Measurements from ENCODE around the gene ETV3. TPM values are rescaled to one million over a fixed set of nuclear protein-coding genes. Genes with fewer than 3 reads are reported as not detected.

The ETV3 gene
- total RNA-seq, 1 experiment from 2014 or later, result 25.8 TPM

- Histone ChIP-seq H3K27me3 (replicated peaks; ENCODE audit: control insufficient read depth, insufficient read depth, low read length) (no peaks in the 10 kb centered on the region), H3K4me1 (no peaks in the 10 kb centered on the region), H3K36me3 (ENCODE audit: control insufficient read depth, insufficient read depth, low read length) (no peaks in the 10 kb centered on the region), H3K9me3 (no peaks in the 10 kb centered on the region), H3K4me3 (ENCODE audit: low read depth, low read length) (no peak overlapping the region)
- H3K27ac Mint-ChIP-seq (ENCODE audit: unreplicated experiment), result no peak overlapping the region
- CTCF ChIA-PET, result no interaction called here
- no peaks in the 10 kb centered on the region for H3K4me1 Mint-ChIP-seq (ENCODE audit: low read depth, unreplicated experiment)
- no peak for DNase-seq
- no peaks in the 10 kb centered on the region for H3K9me3 Mint-ChIP-seq (ENCODE audit: unreplicated experiment)
- no peak for TF ChIP-seq CTCF (IDR thresholded peaks at IDR 0.05; ENCODE audit: insufficient read depth in 1 of 2, low read depth in 1 of 2, low read length in 1 of 2, severe bottlenecking in 1 of 2, unreplicated experiment in 1 of 2)
- POLR2A ChIA-PET, result no interaction called here
- no TSS peak for BruUV-seq (replicated peaks)
- no peaks in the 10 kb centered on the region for H3K36me3 Mint-ChIP-seq (ENCODE audit: insufficient read depth, unreplicated experiment)
- no peaks in the 10 kb centered on the region for H3K27me3 Mint-ChIP-seq (ENCODE audit: insufficient read depth, unreplicated experiment)
- intact Hi-C loops (cut with micrococcal nuclease; ENCODE audit: unreplicated experiment), result no loop called here
- no peak overlapping the region for H3K4me3 Mint-ChIP-seq (ENCODE audit: unreplicated experiment)
Observed at GRCh38 chr1:157181790-157182189, 43.6 kb upstream of the ETV3 start.

GRCh38 chr1:157181258-157181657, 43.1 kb upstream of the ETV3 start:
- H3K9me3 ChIP-seq, result no peaks in the 10 kb centered on the region
- Mint-ChIP-seq H3K9me3 (ENCODE audit: unreplicated experiment) (no peaks in the 10 kb centered on the region), H3K27ac (ENCODE audit: unreplicated experiment) (no peak overlapping the region), H3K36me3 (ENCODE audit: insufficient read depth, unreplicated experiment) (no peaks in the 10 kb centered on the region), H3K4me1 (ENCODE audit: low read depth, unreplicated experiment) (no peaks in the 10 kb centered on the region), H3K27me3 (ENCODE audit: insufficient read depth, unreplicated experiment) (no peaks in the 10 kb centered on the region), H3K4me3 (ENCODE audit: unreplicated experiment) (no peak overlapping the region)
- no peak for DNase-seq
- H3K4me1 ChIP-seq, result no peaks in the 10 kb centered on the region
- CTCF ChIA-PET, result no interaction called here
- no TSS peak for BruUV-seq (replicated peaks)
- POLR2A ChIA-PET, result no interaction called here
- no peaks in the 10 kb centered on the region for H3K27me3 ChIP-seq (replicated peaks; ENCODE audit: control insufficient read depth, insufficient read depth, low read length)
- no peak for TF ChIP-seq CTCF (IDR thresholded peaks at IDR 0.05; ENCODE audit: insufficient read depth in 1 of 2, low read depth in 1 of 2, low read length in 1 of 2, severe bottlenecking in 1 of 2, unreplicated experiment in 1 of 2)
- H3K4me3 ChIP-seq (ENCODE audit: low read depth, low read length), result no peak overlapping the region
- intact Hi-C loops (cut with micrococcal nuclease; ENCODE audit: unreplicated experiment), result no loop called here
- H3K36me3 ChIP-seq (ENCODE audit: control insufficient read depth, insufficient read depth, low read length), result no peaks in the 10 kb centered on the region

- no TSS peak for BruUV-seq (replicated peaks)
- CTCF ChIA-PET, result interaction anchor here (1.3 kb wide), 1 partner anchor 327 kb away, joined by 3 read pairs; no protein-coding TSS in a partner anchor
- no peaks in the 10 kb centered on the region for H3K27me3 Mint-ChIP-seq (ENCODE audit: insufficient read depth, unreplicated experiment)
Observed at GRCh38 chr1:157178490-157178889, 40.3 kb upstream of the ETV3 start.

More at GRCh38 chr1:157178490-157178889, 40.3 kb upstream of the ETV3 start:
- Histone ChIP-seq H3K9me3 (no peaks in the 10 kb centered on the region), H3K4me3 (ENCODE audit: low read depth, low read length) (no peak overlapping the region), H3K36me3 (ENCODE audit: control insufficient read depth, insufficient read depth, low read length) (no peaks in the 10 kb centered on the region), H3K27me3 (replicated peaks; ENCODE audit: control insufficient read depth, insufficient read depth, low read length) (no peaks in the 10 kb centered on the region), H3K4me1 (no peaks in the 10 kb centered on the region)
- H3K4me1 Mint-ChIP-seq (ENCODE audit: low read depth, unreplicated experiment), result no peaks in the 10 kb centered on the region
- H3K36me3 Mint-ChIP-seq (ENCODE audit: insufficient read depth, unreplicated experiment), result no peaks in the 10 kb centered on the region
- H3K27ac Mint-ChIP-seq (ENCODE audit: unreplicated experiment), result no peak overlapping the region
- intact Hi-C loops (cut with micrococcal nuclease; ENCODE audit: unreplicated experiment), result no loop called here
- TF ChIP-seq CTCF (IDR thresholded peaks at IDR 0.05; ENCODE audit: insufficient read depth in 1 of 2, low read depth in 1 of 2, low read length in 1 of 2, severe bottlenecking in 1 of 2, unreplicated experiment in 1 of 2), result no peak
- no peak for DNase-seq
- POLR2A ChIA-PET, result no interaction called here
- no peak overlapping the region for H3K4me3 Mint-ChIP-seq (ENCODE audit: unreplicated experiment)
- no peaks in the 10 kb centered on the region for H3K9me3 Mint-ChIP-seq (ENCODE audit: unreplicated experiment)

Data from Caco-2 (cell line).